ENCODE data around the gene TIMM10B. TPM values are rescaled to one million over a fixed set of nuclear protein-coding genes. Genes with fewer than 3 reads are reported as not detected.

The TIMM10B gene
- total and polyA plus RNA-seq, 7 experiments from 2014 or later = 32.8 to 68.4 (median 56.1) TPM

DNA sequence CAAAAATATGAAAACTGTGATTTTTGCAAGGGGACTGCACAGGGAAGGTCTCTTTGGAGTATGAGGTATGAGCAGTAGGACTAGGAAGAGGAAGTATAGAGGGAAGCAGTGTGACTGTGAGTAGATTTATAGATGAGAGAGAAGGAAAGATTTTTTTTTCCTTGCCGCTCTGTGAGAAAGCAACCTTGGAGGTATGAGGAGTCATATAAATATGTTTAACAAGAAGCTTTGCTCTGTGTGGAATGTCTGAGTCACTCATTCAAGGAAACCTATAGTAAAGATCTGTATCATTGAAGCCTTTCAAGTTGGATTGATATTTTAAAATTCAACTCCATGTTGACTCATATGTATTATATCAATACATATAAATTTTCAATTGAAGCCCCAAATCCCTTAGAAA lies 42.0 kb downstream of the TIMM10B start:
- ChIA-PET CTCF (no interaction called here), POLR2A (no interaction called here)
- Mint-ChIP-seq H3K9me3 (no peaks in the 10 kb centered on the region), H3K27ac (no peak overlapping the region), H3K4me3 (no peak overlapping the region), H3K4me1 (peaks cover 11 to 40% (median 29%) of the 10 kb centered on the region in 7 donors), H3K36me3 (peaks cover 24 to 65% (median 28%) of the 10 kb centered on the region in 5 donors), H3K27me3 (no peaks in the 10 kb centered on the region)
- no peak for DNase-seq
- intact Hi-C loops (cut with micrococcal nuclease) = no loop called here
- Histone ChIP-seq H3K4me3 (ENCODE audit: low read length) (no peak overlapping the region), H3K27ac (ENCODE audit: low read depth, low read length) (no peak overlapping the region), H3K9me3 (ENCODE audit: control insufficient read depth in 2 of 3, low read length in 3 of 3) (no peaks in the 10 kb centered on the region), H3K36me3 (ENCODE audit: control insufficient read depth in 2 of 3, insufficient read depth in 3 of 3, low read length in 3 of 3) (peaks cover 0 to 17% (median 0%) of the 10 kb centered on the region in 3 experiments), H3K27me3 (ENCODE audit: control insufficient read depth in 2 of 2, insufficient read depth in 2 of 2, low read length in 2 of 2) (no peaks in the 10 kb centered on the region), H3K4me1 (ENCODE audit: control insufficient read depth in 2 of 2, insufficient read depth in 2 of 2, low read length in 2 of 2) (peaks cover 5 to 9% of the 10 kb centered on the region in 2 donors)
- ATAC-seq = no peak

GRCh38 chr11:6526411-6527135 lies 45.3 kb downstream of the TIMM10B start:
- intact Hi-C loops (cut with micrococcal nuclease) = loop anchor here (2.0 to 5.0 kb wide), 2 partner anchors 44 to 46 kb away; partner anchors contain the start of genes ARFIP2 (in 2 of the 2) and TIMM10B (in 2 of the 2)
- POLR2A ChIA-PET = interaction anchor here (0.6 to 1.1 kb wide), 3 partner anchors 23 to 113 kb away, joined by 3 to 6 read pairs (median 3); no protein-coding TSS in a partner anchor
- peaks cover 11 to 40% (median 29%) of the 10 kb centered on the region in 7 donors for H3K4me1 Mint-ChIP-seq

GRCh38 chr11:6529266-6529665 lies 48.0 kb downstream of the TIMM10B start:
- peaks cover 0 to 29% (median 11%) of the 10 kb centered on the region in 5 donors for H3K36me3 Mint-ChIP-seq
- no peak for DNase-seq
- no peaks in the 10 kb centered on the region for H3K9me3 Mint-ChIP-seq
- peak overlapping the region in 1 of 9 donors; percentile 26 for H3K27ac Mint-ChIP-seq
- POLR2A ChIA-PET = interaction anchor here (0.7 kb wide), 1 partner anchor 26 kb away, joined by 5 read pairs; no protein-coding TSS in a partner anchor
- H3K4me3 ChIP-seq (ENCODE audit: low read length) = no peak overlapping the region
- peaks cover 5 to 9% of the 10 kb centered on the region in 2 donors for H3K4me1 ChIP-seq (ENCODE audit: control insufficient read depth in 2 of 2, insufficient read depth in 2 of 2, low read length in 2 of 2)
- H3K27me3 ChIP-seq (ENCODE audit: control insufficient read depth in 2 of 2, insufficient read depth in 2 of 2, low read length in 2 of 2) = no peaks in the 10 kb centered on the region
- peaks cover 11 to 32% (median 26%) of the 10 kb centered on the region in 7 donors for H3K4me1 Mint-ChIP-seq
- no peaks in the 10 kb centered on the region for H3K9me3 ChIP-seq (ENCODE audit: control insufficient read depth in 2 of 3, low read length in 3 of 3)
- H3K4me3 Mint-ChIP-seq = no peak overlapping the region
- intact Hi-C loops (cut with micrococcal nuclease) = loop anchor here in 1 of 2 donors (5.0 kb wide), 1 partner anchor 47 kb away; the partner anchor contains the start of genes ARFIP2 and TIMM10B
- CTCF ChIA-PET = interaction anchor here (0.6 to 4.3 kb wide), 9 partner anchors 11 to 229 kb away, joined by 3 to 30 read pairs (median 10); partner anchors contain the start of genes MRPL17 and TAF10
- ATAC-seq = no peak
- H3K27ac ChIP-seq (ENCODE audit: low read depth, low read length) = no peak overlapping the region
- no peaks in the 10 kb centered on the region for H3K27me3 Mint-ChIP-seq
- H3K36me3 ChIP-seq (ENCODE audit: control insufficient read depth in 2 of 3, insufficient read depth in 3 of 3, low read length in 3 of 3) = peaks cover 0 to 20% (median 0%) of the 10 kb centered on the region in 3 experiments

More at GRCh38 chr11:6526411-6527135, 45.3 kb downstream of the TIMM10B start:
- peaks cover 0 to 6% (median 0%) of the 10 kb centered on the region in 3 experiments for H3K36me3 ChIP-seq (ENCODE audit: control insufficient read depth in 2 of 3, insufficient read depth in 3 of 3, low read length in 3 of 3)
- DNase-seq = peak in 3 of 9 donors; percentile 6 to 33 (median 13)
- ATAC-seq = no peak
- Mint-ChIP-seq H3K4me3 (peak overlapping the region; percentile 17 to 88 (median 76)), H3K27me3 (no peaks in the 10 kb centered on the region), H3K9me3 (no peaks in the 10 kb centered on the region), H3K36me3 (peaks cover 6 to 35% (median 20%) of the 10 kb centered on the region in 5 donors), H3K27ac (peak overlapping the region; percentile 84 to 98 (median 90))
- no peaks in the 10 kb centered on the region for H3K9me3 ChIP-seq (ENCODE audit: control insufficient read depth in 2 of 3, low read length in 3 of 3)
- no peaks in the 10 kb centered on the region for H3K27me3 ChIP-seq (ENCODE audit: control insufficient read depth in 2 of 2, insufficient read depth in 2 of 2, low read length in 2 of 2)
- no peak overlapping the region for H3K4me3 ChIP-seq (ENCODE audit: low read length)
- CTCF ChIA-PET = interaction anchor here (0.5 to 1.4 kb wide), 4 partner anchors 11 to 184 kb away, joined by 3 to 4 read pairs (median 3); no protein-coding TSS in a partner anchor
- H3K27ac ChIP-seq (ENCODE audit: low read depth, low read length) = peak overlapping the region; percentile 56
- peaks cover 5 to 9% of the 10 kb centered on the region in 2 donors for H3K4me1 ChIP-seq (ENCODE audit: control insufficient read depth in 2 of 2, insufficient read depth in 2 of 2, low read length in 2 of 2)

GRCh38 chr11:6530848-6531247 lies 49.5 kb downstream of the TIMM10B start:
- H3K27me3 ChIP-seq (ENCODE audit: control insufficient read depth in 2 of 2, insufficient read depth in 2 of 2, low read length in 2 of 2) = no peaks in the 10 kb centered on the region
- intact Hi-C loops (cut with micrococcal nuclease) = loop anchor here (1.0 kb wide), 6 partner anchors 73 to 226 kb away; partner anchors contain the start of genes MRPL17 (in 2 of the 2) and TPP1 (in 1 of the 2)
- H3K9me3 ChIP-seq (ENCODE audit: control insufficient read depth in 2 of 3, low read length in 3 of 3) = no peaks in the 10 kb centered on the region
- H3K27ac ChIP-seq (ENCODE audit: low read depth, low read length) = no peak overlapping the region
- peaks cover 4 to 26% (median 10%) of the 10 kb centered on the region in 5 donors for H3K36me3 Mint-ChIP-seq
- H3K27ac Mint-ChIP-seq = peak overlapping the region in 1 of 9 donors; percentile 24
- no peaks in the 10 kb centered on the region for H3K27me3 Mint-ChIP-seq
- ChIA-PET CTCF (interaction anchor here (0.7 to 4.3 kb wide), 18 partner anchors 10 to 228 kb away, joined by 3 to 30 read pairs (median 6); partner anchors contain the start of genes ILK, MRPL17, RRP8 and TPP1), POLR2A (interaction anchor here (0.6 to 1.1 kb wide), 5 partner anchors 25 to 175 kb away, joined by 3 to 4 read pairs (median 3); partner anchors contain the start of gene MRPL17)
- H3K36me3 ChIP-seq (ENCODE audit: control insufficient read depth in 2 of 3, insufficient read depth in 3 of 3, low read length in 3 of 3) = peaks cover 0 to 20% (median 4%) of the 10 kb centered on the region in 3 experiments
- no peak for DNase-seq
- H3K9me3 Mint-ChIP-seq = no peaks in the 10 kb centered on the region
- no peak overlapping the region for H3K4me3 ChIP-seq (ENCODE audit: low read length)
- H3K4me3 Mint-ChIP-seq = no peak overlapping the region
- peaks cover 5 to 9% of the 10 kb centered on the region in 2 donors for H3K4me1 ChIP-seq (ENCODE audit: control insufficient read depth in 2 of 2, insufficient read depth in 2 of 2, low read length in 2 of 2)
- H3K4me1 Mint-ChIP-seq = peaks cover 10 to 18% (median 15%) of the 10 kb centered on the region in 7 donors
- ATAC-seq = no peak

DNA sequence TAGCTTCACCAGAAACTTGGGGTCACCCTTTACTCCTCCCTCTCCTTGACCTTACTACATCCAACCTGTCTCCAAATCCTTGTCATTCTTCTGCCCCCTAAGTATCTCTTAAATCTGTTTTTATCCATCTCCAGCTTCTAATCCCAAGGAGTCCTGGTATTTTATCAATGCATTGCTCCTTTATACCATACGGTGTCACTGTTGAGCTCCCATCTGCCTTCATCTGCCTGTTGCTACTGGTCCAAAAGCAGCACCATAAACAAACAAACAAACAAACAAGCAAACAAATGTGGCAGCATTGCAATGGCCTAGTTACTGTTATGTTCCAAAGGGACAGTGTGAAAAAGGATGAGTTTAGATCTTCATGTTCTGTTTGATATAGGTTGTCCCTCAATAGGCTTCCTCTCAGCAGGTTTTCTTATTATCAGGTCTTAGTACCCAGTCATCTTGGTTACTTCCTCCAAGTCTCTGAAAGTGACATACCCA lies 50.0 kb downstream of the TIMM10B start:
- ChIA-PET CTCF (interaction anchor here (0.7 to 4.3 kb wide), 18 partner anchors 10 to 227 kb away, joined by 3 to 30 read pairs (median 6); partner anchors contain the start of genes ILK, MRPL17, RRP8 and TPP1), POLR2A (interaction anchor here (0.5 to 1.1 kb wide), 7 partner anchors 26 to 877 kb away, joined by 3 to 4 read pairs (median 3); partner anchors contain the start of gene MRPL17)
- Mint-ChIP-seq H3K4me1 (peaks cover 5 to 14% (median 11%) of the 10 kb centered on the region in 7 donors), H3K36me3 (peaks cover 4 to 23% (median 7%) of the 10 kb centered on the region in 5 donors), H3K9me3 (no peaks in the 10 kb centered on the region), H3K4me3 (no peak overlapping the region), H3K27me3 (no peaks in the 10 kb centered on the region), H3K27ac (no peak overlapping the region)
- Histone ChIP-seq H3K4me1 (ENCODE audit: control insufficient read depth in 2 of 2, insufficient read depth in 2 of 2, low read length in 2 of 2) (peaks cover 4 to 5% of the 10 kb centered on the region in 2 donors), H3K9me3 (ENCODE audit: control insufficient read depth in 2 of 3, low read length in 3 of 3) (no peaks in the 10 kb centered on the region), H3K27ac (ENCODE audit: low read depth, low read length) (no peak overlapping the region), H3K4me3 (ENCODE audit: low read length) (no peak overlapping the region), H3K27me3 (ENCODE audit: control insufficient read depth in 2 of 2, insufficient read depth in 2 of 2, low read length in 2 of 2) (no peaks in the 10 kb centered on the region), H3K36me3 (ENCODE audit: control insufficient read depth in 2 of 3, insufficient read depth in 3 of 3, low read length in 3 of 3) (peaks cover 0 to 20% (median 4%) of the 10 kb centered on the region in 3 experiments)
- ATAC-seq = peak; percentile 83
- DNase-seq = peak in 7 of 9 donors; percentile 7 to 51 (median 39)
- intact Hi-C loops (cut with micrococcal nuclease) = loop anchor here (1.0 kb wide), 6 partner anchors 73 to 226 kb away; partner anchors contain the start of genes MRPL17 (in 2 of the 2) and TPP1 (in 1 of the 2)
